C4-2B (cell line): Measurements from ENCODE around the gene KRT34.

Experiments used
- ZFX ChIP-seq: fragments of 450-650 bp; IDR thresholded peaks from 2 replicates; pipeline ENCODE4 v1.6.1; 2017
- TF ChIP-seq, protein P1 (sequence below): fragments of 450-650 bp; conservative IDR thresholded peaks from 2 replicates; pipeline ENCODE4 v1.5.1; 2017; ENCODE audit warnings: mild to moderate bottlenecking

DNA sequence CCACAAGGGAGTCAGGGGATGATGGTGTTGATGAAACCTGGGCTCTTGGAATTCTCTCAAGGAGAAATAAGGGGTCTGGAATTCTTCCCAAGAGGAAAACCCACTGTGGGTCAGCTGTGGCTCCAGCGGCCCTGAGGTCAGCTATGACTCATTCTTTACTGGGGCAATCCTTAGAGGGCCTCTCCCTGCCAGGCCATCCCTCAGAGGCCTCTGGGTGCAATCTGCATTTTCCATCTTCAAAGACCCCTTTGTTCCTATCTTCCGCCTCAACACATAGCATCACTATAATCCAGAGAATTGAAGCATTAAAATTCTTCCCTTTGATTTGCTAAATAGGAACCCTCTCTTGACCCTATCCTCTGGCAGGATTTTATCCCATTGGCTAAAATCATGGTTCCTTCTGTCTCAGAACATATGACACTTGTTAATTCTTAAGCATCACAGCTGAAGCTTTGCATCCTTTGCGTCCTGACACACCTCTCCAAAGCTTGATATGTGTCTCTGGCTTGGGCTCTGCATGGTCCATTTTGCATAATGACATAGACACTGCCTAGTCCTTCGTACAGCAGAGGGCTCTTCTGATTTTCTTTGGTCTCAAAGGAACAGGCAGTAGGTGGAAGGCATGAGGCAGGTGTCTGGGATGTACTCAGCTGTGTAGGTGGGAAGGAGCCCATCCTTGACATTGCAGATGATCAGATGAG, 46.6 kb upstream of the KRT34 start:
- TF ChIP-seq, protein P1, sequence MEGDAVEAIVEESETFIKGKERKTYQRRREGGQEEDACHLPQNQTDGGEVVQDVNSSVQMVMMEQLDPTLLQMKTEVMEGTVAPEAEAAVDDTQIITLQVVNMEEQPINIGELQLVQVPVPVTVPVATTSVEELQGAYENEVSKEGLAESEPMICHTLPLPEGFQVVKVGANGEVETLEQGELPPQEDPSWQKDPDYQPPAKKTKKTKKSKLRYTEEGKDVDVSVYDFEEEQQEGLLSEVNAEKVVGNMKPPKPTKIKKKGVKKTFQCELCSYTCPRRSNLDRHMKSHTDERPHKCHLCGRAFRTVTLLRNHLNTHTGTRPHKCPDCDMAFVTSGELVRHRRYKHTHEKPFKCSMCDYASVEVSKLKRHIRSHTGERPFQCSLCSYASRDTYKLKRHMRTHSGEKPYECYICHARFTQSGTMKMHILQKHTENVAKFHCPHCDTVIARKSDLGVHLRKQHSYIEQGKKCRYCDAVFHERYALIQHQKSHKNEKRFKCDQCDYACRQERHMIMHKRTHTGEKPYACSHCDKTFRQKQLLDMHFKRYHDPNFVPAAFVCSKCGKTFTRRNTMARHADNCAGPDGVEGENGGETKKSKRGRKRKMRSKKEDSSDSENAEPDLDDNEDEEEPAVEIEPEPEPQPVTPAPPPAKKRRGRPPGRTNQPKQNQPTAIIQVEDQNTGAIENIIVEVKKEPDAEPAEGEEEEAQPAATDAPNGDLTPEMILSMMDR: no peak
- TF ChIP-seq ZFX: no peak
